CD4-positive, alpha-beta T cell treated with Interleukin-21 for 1 hour (primary cell): ENCODE measurements around the gene TCAIM.

Experiments used
- DNase-seq: peaks from one replicate; pipeline ENCODE4 v3.0.0-alpha.2; 2020

The TCAIM gene

DNA sequence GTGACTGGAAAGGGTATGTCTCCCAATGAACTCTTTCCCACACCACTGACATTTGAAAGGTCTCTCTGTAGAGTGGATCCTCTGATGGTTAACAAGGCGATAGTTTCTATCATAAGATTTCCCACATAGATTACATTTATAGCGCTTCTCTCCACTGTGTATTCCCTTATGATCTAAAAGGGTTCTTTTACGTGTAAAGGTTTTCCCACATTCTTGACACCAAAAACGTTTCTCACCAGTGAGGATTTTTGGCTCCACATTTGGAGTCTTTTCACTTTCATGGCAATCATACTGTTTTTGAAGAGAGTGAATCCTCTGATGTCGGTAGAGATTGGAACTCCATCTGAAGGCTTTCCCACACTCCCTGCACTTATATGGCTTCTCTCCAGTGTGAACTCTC lies 108.4 kb downstream of the TCAIM start:
- DNase-seq: no peak

DNA sequence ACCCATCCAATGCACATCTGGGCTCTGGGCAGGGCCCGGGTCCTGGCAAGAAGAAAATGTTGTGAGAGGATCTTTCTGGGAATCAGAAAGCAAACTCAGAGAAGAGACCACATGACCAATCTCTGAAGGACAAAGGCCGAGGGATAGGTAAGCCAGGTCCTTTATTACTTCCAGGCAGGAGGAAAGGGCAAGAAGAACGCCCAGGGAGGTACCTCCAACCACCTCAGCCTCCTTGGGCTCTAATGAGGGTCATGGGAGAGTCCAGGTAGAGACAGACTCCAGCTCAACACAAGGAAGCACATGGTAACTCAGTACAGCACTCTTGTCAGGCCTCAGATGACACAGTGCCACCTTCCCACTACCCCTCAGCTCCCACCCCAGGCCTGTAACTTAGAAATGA lies 112.9 kb downstream of the TCAIM start:
- DNase-seq: no peak

DNA sequence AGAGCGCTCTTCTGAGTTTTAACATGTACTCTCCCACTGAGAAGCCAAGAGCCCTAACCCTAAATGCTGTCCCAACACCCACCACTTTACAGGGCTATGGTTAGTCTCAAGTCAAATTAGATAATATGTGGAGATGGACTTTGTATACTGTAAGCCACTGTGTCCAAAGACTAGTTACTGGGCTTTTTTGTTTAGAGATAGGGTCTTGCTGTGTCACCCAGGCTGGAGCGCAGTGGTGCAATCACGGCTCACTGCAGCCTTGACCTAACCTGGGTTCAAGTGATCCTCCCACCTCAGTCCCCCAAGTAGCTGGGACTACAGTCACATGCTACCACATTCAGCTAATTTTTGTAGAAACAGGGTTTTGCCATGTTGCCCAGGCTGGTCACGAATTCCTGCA lies 115.7 kb downstream of the TCAIM start:
- DNase-seq: no peak

DNA sequence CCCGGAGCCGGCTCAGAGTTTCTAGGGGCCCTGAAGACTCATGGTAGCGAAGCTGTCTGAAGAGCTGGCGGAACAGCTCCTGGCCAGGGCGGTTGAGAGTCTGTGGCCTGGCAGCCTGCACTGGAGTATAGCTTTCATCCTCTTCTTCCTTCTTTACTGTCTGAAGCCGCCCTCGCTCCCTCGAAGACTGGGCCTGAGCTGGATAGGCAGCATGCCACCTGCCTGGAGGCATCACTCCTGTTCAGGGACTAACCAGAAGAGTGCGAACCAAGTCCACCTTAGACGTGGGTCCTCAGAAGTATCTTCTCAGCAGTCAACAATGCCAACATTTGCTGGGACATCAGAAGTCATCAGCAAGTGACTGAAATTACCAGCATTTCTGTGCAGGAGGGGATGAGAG lies 116.8 kb downstream of the TCAIM start:
- no peak for DNase-seq
